Muscle layer of colon (tissue), 2 donors: ENCODE data around the gene C11orf54.

Experiments
- H3K27ac ChIP-seq: one replicate; pipeline ENCODE4 v1.7.0; 2013; ENCODE audit warnings: low read depth, mild to moderate bottlenecking, low read length, moderate library complexity
- H3K27me3 ChIP-seq, 2 donors: one replicate each; pipeline ENCODE4 v1.7.0; 2013; ENCODE audit warnings: low read length in 2 of 2, mild to moderate bottlenecking in 2 of 2; ENCODE audit not compliant: insufficient read depth in 2 of 2, control insufficient read depth in 1 of 2
- H3K36me3 ChIP-seq: one replicate; pipeline ENCODE4 v1.7.0; 2013; ENCODE audit warnings: mild to moderate bottlenecking, low read length; ENCODE audit not compliant: insufficient read depth
- H3K4me1 ChIP-seq: one replicate; pipeline ENCODE4 v1.7.0; 2013; ENCODE audit warnings: mild to moderate bottlenecking, low read length; ENCODE audit not compliant: insufficient read depth
- H3K4me3 ChIP-seq, 2 donors: one replicate each; pipeline ENCODE4 v1.7.0; 2013; ENCODE audit warnings: low read length in 2 of 2, low read depth in 1 of 2, mild to moderate bottlenecking in 1 of 2, moderate library complexity in 1 of 2
- H3K9ac ChIP-seq: one replicate; pipeline ENCODE4 v1.7.0; 2013; ENCODE audit warnings: low read length
- H3K9me3 ChIP-seq: one replicate; pipeline ENCODE4 v1.7.0; 2013; ENCODE audit warnings: mild to moderate bottlenecking, low read length
- donor health status: abdominal sarcoma.
- donor health status: Adenocarcinoma of cecum.

The C11orf54 gene

DNA sequence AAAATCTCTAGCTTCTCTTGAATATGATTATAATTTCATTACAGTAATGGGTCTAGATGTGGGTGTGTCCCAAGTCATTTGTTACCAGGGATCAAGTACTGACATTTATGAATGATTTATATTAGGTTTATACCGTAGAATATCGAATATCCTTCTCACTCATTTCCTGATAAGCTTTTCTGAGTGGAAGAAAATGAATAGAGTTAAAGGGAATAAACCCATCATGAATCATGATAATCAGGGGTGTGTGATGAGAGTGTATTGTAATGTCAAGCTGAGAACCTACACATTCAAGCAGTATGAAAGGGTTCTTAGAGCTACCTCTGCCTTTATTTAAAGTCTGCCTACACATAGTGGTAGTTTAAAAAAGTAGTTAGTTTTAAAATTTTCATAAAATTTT is 59.9 kb downstream of the C11orf54 start:
- H3K9ac ChIP-seq, result no peak overlapping the region
- H3K36me3 ChIP-seq, result peaks cover 54% of the 10 kb centered on the region
- H3K4me1 ChIP-seq, result no peaks in the 10 kb centered on the region
- H3K4me3 ChIP-seq, result no peak overlapping the region
- no peaks in the 10 kb centered on the region for H3K27me3 ChIP-seq
- no peak overlapping the region for H3K27ac ChIP-seq
- H3K9me3 ChIP-seq, result no peaks in the 10 kb centered on the region

DNA sequence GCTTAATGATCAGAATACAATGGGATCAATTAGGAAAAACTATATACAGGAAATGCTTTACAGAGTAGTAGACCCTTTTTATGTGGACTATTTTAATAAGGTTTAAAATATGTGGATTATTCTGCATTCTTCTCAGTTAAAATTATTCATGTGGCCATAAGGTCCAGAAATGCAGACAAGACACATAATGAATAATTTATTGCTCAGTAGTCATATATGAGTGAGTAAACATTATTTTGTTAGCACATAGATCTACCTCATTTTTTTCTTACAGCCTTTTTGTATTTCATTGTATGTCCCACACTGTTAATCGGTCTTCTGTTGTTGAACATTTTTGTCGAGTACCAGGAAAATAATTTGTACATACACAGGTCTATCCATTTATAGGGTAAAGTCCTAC is 63.4 kb downstream of the C11orf54 start:
- Histone ChIP-seq H3K27ac (no peak overlapping the region), H3K4me1 (no peaks in the 10 kb centered on the region), H3K9me3 (no peaks in the 10 kb centered on the region), H3K36me3 (peaks cover 64% of the 10 kb centered on the region), H3K9ac (no peak overlapping the region), H3K27me3 (no peaks in the 10 kb centered on the region), H3K4me3 (no peak overlapping the region)

DNA sequence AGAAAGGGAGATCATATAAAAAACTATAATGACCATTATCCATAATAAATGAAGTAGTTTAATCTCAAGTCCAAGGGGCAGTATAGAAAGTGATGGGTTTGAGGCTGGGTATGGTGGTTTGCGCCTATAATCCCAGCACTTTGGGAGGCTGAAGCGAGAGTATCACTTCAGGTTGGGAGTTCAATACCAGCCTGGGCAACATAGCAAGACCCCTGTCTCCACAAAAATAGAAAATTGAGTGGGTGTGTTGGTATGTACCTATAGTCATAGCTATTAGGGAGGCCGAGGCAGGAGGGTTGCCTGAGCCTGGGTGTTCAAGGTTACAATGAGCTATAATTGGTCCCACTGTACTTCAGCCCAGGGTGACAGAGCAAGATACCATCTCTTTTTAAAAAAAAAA is 66.5 kb downstream of the C11orf54 start:
- Histone ChIP-seq H3K9me3 (no peaks in the 10 kb centered on the region), H3K27ac (no peak overlapping the region), H3K36me3 (peaks cover 69% of the 10 kb centered on the region), H3K4me1 (no peaks in the 10 kb centered on the region), H3K27me3 (no peaks in the 10 kb centered on the region), H3K9ac (no peak overlapping the region), H3K4me3 (no peak overlapping the region)

DNA sequence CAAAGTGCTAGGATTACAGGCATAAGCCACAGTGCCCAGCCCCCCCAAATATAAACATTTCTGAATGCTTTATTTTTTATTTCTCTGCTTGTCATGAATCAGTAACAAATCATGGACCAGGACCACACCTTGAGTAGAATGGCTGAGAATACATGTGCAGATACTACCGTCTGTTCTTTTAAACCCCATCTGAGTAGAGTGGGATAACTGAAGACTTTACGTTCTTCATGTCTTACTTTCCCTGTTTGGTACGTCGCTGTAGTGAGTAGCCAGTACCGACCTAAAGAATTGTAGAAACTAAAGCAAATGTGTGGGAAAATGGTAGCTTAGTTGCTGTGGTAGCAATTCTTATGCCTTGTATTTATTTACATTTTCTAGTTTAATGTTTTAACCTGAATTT is 72.5 kb downstream of the C11orf54 start:
- H3K27me3 ChIP-seq, result no peaks in the 10 kb centered on the region
- H3K9me3 ChIP-seq, result no peaks in the 10 kb centered on the region
- peaks cover 54% of the 10 kb centered on the region for H3K36me3 ChIP-seq
- no peak overlapping the region for H3K4me3 ChIP-seq
- H3K27ac ChIP-seq, result no peak overlapping the region
- H3K4me1 ChIP-seq, result peaks cover 5% of the 10 kb centered on the region
- no peak overlapping the region for H3K9ac ChIP-seq
